ENCODE results near the gene GNB3. TPM values are rescaled to one million over a fixed set of nuclear protein-coding genes. Genes with fewer than 3 reads are reported as not detected.
A peak's percentile ranks its signal among the peaks of the same experiment; 100 is the strongest.
"Not testable (repeated sequence)": the region's sequence is repeated elsewhere in the genome, so short reads cannot be mapped to it uniquely, and the experiment has no call there.

The GNB3 gene
- polyA plus RNA-seq, 2 of the 4 experiments (the other 2 are of a cell fraction), result 0.94 to 2.7 TPM

DNA sequence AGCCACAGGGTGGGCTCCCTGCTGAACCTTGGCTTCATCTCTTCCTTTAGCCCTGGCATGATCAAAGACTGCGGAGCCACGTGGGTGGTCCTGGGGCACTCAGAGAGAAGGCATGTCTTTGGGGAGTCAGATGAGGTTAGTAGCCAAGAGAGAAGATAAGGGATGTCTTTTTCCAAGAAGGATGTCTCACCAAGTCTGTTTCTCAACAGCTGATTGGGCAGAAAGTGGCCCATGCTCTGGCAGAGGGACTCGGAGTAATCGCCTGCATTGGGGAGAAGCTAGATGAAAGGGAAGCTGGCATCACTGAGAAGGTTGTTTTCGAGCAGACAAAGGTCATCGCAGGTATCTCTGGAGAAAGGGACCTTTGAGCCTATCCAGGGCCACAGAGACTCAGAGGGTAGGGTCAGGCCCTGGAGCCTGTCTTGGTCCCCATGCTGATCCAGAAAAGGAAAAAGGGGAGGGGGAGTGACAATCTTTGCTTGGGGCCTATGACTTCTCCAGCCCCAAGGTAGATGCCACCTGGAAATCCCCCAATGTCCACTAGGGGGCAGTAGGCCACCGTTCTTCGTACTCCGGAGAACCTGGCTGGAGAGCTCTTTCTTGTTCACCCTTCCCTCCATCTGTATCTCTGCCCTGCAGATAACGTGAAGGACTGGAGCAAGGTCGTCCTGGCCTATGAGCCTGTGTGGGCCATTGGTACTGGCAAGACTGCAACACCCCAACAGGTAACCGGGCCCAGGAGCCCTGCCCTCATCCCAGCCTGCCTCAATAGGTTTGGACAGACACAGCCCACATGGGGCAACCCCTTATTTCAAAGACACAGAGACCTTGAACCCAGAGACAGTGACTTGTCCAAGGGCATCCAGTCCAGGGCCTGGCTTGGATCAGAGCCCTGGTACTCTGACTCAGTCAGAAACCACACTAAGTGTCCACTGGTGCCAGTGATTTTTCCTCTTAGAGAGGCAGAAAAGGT is 28.6 kb downstream of the GNB3 start (continued):
- TF ChIP-seq ELK1 (IDR thresholded peaks at IDR 0.05; ENCODE audit: low read depth, low read length) (no peak), JUNB (IDR thresholded peaks at IDR 0.05) (no peak), EP300 (IDR thresholded peaks at IDR 0.05) (no peak), KDM5A (IDR thresholded peaks at IDR 0.05) (no peak), NR3C1 (IDR thresholded peaks at IDR 0.05) (no peak), EHMT2 (IDR thresholded peaks at IDR 0.05; ENCODE audit: low read depth) (no peak), HDAC2 (IDR thresholded peaks at IDR 0.05) (no peak), ZSCAN20 (CRISPR knock-in tag; IDR thresholded peaks at IDR 0.05) (no peak), CHD4 (IDR thresholded peaks at IDR 0.05; ENCODE audit: borderline replicate concordance) (no peak), ZC3H11A (IDR thresholded peaks at IDR 0.05) (no peak), BHLHE40 (IDR thresholded peaks at IDR 0.05; ENCODE audit: low read depth, low read length) (no peak), RARB (CRISPR knock-in tag; IDR thresholded peaks at IDR 0.05) (no peak), CBX2 (IDR thresholded peaks at IDR 0.05; ENCODE audit: borderline replicate concordance, low read depth) (no peak), RNF2 (IDR thresholded peaks at IDR 0.05; ENCODE audit: borderline replicate concordance, low read depth) (no peak), EHF (CRISPR knock-in tag; IDR thresholded peaks at IDR 0.05) (no peak), TP53 (CRISPR knock-in tag; IDR thresholded peaks at IDR 0.05) (no peak), SMC3 (IDR thresholded peaks at IDR 0.05) (peak; percentile 46), CBX8 (IDR thresholded peaks at IDR 0.05) (no peak), BCL3 (IDR thresholded peaks at IDR 0.05) (0 out of 3 replicates have a peak, but pooled peaks have one; percentile 6), POLR2A (IDR thresholded peaks at IDR 0.05; ENCODE audit: low read length) (peak; percentile 18; the same call in 1 of the 2 replicates), FOSL2 (IDR thresholded peaks at IDR 0.05) (no peak), FOSL2 (CRISPR knock-in tag; IDR thresholded peaks at IDR 0.05) (no peak), NFE2L2 (conservative IDR thresholded peaks at IDR 0.05; ENCODE audit: low read length) (no peak), RAD21 (conservative IDR thresholded peaks at IDR 0.05 in 1 of 2, IDR thresholded peaks at IDR 0.05 in 1 of 2) (peak; percentile 77 to 80), MAZ (IDR thresholded peaks at IDR 0.05; ENCODE audit: borderline replicate concordance, low read depth, low read length) (no peak), HEYL (CRISPR knock-in tag; IDR thresholded peaks at IDR 0.05) (no peak), FOXS1 (CRISPR knock-in tag; IDR thresholded peaks at IDR 0.05) (no peak), CHD2 (IDR thresholded peaks at IDR 0.05; ENCODE audit: low read length, partially characterized antibody) (no peak), USF2 (IDR thresholded peaks at IDR 0.05) (no peak), KDM1A (IDR thresholded peaks at IDR 0.05; ENCODE audit: low read depth) (no peak), HOXB5 (CRISPR knock-in tag; IDR thresholded peaks at IDR 0.05) (no peak)
- TF ChIP-seq, protein P1, sequence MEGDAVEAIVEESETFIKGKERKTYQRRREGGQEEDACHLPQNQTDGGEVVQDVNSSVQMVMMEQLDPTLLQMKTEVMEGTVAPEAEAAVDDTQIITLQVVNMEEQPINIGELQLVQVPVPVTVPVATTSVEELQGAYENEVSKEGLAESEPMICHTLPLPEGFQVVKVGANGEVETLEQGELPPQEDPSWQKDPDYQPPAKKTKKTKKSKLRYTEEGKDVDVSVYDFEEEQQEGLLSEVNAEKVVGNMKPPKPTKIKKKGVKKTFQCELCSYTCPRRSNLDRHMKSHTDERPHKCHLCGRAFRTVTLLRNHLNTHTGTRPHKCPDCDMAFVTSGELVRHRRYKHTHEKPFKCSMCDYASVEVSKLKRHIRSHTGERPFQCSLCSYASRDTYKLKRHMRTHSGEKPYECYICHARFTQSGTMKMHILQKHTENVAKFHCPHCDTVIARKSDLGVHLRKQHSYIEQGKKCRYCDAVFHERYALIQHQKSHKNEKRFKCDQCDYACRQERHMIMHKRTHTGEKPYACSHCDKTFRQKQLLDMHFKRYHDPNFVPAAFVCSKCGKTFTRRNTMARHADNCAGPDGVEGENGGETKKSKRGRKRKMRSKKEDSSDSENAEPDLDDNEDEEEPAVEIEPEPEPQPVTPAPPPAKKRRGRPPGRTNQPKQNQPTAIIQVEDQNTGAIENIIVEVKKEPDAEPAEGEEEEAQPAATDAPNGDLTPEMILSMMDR (IDR thresholded peaks at IDR 0.05), result peak; percentile 91
- TF ChIP-seq, protein P2, sequence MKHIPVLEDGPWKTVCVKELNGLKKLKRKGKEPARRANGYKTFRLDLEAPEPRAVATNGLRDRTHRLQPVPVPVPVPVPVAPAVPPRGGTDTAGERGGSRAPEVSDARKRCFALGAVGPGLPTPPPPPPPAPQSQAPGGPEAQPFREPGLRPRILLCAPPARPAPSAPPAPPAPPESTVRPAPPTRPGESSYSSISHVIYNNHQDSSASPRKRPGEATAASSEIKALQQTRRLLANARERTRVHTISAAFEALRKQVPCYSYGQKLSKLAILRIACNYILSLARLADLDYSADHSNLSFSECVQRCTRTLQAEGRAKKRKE (CRISPR knock-in tag; IDR thresholded peaks at IDR 0.05; ENCODE audit: low read depth), result no peak
- TF ChIP-seq, protein P3, sequence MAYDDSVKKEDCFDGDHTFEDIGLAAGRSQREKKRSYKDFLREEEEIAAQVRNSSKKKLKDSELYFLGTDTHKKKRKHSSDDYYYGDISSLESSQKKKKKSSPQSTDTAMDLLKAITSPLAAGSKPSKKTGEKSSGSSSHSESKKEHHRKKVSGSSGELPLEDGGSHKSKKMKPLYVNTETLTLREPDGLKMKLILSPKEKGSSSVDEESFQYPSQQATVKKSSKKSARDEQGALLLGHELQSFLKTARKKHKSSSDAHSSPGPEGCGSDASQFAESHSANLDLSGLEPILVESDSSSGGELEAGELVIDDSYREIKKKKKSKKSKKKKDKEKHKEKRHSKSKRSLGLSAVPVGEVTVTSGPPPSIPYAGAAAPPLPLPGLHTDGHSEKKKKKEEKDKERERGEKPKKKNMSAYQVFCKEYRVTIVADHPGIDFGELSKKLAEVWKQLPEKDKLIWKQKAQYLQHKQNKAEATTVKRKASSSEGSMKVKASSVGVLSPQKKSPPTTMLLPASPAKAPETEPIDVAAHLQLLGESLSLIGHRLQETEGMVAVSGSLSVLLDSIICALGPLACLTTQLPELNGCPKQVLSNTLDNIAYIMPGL (CRISPR knock-in tag; IDR thresholded peaks at IDR 0.05; ENCODE audit: borderline replicate concordance), result no peak

DNA sequence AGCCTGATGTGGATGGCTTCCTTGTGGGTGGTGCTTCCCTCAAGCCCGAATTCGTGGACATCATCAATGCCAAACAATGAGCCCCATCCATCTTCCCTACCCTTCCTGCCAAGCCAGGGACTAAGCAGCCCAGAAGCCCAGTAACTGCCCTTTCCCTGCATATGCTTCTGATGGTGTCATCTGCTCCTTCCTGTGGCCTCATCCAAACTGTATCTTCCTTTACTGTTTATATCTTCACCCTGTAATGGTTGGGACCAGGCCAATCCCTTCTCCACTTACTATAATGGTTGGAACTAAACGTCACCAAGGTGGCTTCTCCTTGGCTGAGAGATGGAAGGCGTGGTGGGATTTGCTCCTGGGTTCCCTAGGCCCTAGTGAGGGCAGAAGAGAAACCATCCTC is 29.6 kb downstream of the GNB3 start:
- H3K4me1 ChIP-seq, result peaks cover 52% of the 10 kb centered on the region
- peak overlapping the region; percentile 7 to 97; a peak in 3 of 6 replicates for H3K27ac ChIP-seq
- CTCF ChIA-PET, result interaction anchor here (1.4 to 17.9 kb wide), 17 partner anchors 11 to 117 kb away, joined by 3 to 399 read pairs (median 15); partner anchors contain the start of genes ATN1, C12orf57, CDCA3 and ENO2
- DNase-seq (ENCODE audit: low read depth in 1 of 2, low spot score in 1 of 2); ATAC-seq; FAIRE-seq; H3K4me3 ChIP-seq; H3K9me3 ChIP-seq: not testable (repeated sequence)
- H3K4me2 ChIP-seq, result peak overlapping the region; percentile 100
- 52% methylated on average over 4 of the region's 4 CpGs for WGBS (ENCODE audit: missing lambda C conversion rate)
- POLR2A ChIA-PET, result interaction anchor here (1.9 to 6.0 kb wide), 3 partner anchors 18 to 56 kb away, joined by 12 to 105 read pairs (median 74); partner anchors contain the start of genes CDCA3 and USP5
